Dendritic cell treated with granulocyte-macrophage colony-stimulating factor and Interleukin-4, amounts not matched to agents 40 ng/mL and 50 ng/mL, for 4 days (primary cell): Measurements from ENCODE around the gene ZNF750.

Source experiments
- H3K27ac Mint-ChIP-seq: one replicate; pipeline ENCODE4 v1.8.0; 2022; ENCODE audit warnings: mild to moderate bottlenecking, mixed read lengths
- H3K27me3 Mint-ChIP-seq: one replicate; pipeline ENCODE4 v1.8.0; 2022; ENCODE audit warnings: mild to moderate bottlenecking, mixed read lengths
- H3K36me3 Mint-ChIP-seq: one replicate; pipeline ENCODE4 v1.8.0; 2022; ENCODE audit warnings: low read depth, mixed read lengths
- H3K4me1 Mint-ChIP-seq: one replicate; pipeline ENCODE4 v1.8.0; 2022; ENCODE audit warnings: low read depth, mixed read lengths
- H3K4me3 Mint-ChIP-seq: one replicate; pipeline ENCODE4 v1.8.0; 2022; ENCODE audit warnings: mild to moderate bottlenecking, moderate library complexity, mixed read lengths
- H3K9me3 Mint-ChIP-seq: one replicate; pipeline ENCODE4 v1.8.0; 2022; ENCODE audit warnings: mixed read lengths
- intact Hi-C: fragments of 100-400 bp; cut with micrococcal nuclease; formaldehyde crosslinking; loops from one replicate; pipeline ENCODE4 v1.15.0; 2022

The ZNF750 gene

GRCh38 chr17:82800885-82801284 is 38.9 kb downstream of the ZNF750 start:
- intact Hi-C loops = no loop called here
- H3K27ac Mint-ChIP-seq = no peak overlapping the region

GRCh38 chr17:82799591-82799990 is 40.2 kb downstream of the ZNF750 start:
- Mint-ChIP-seq H3K36me3 (peaks cover 66% of the 10 kb centered on the region), H3K27me3 (no peaks in the 10 kb centered on the region), H3K9me3 (peaks cover 12% of the 10 kb centered on the region), H3K4me1 (no peaks in the 10 kb centered on the region), H3K27ac (no peak overlapping the region), H3K4me3 (no peak overlapping the region)
- intact Hi-C loops = no loop called here

More at GRCh38 chr17:82800885-82801284, 38.9 kb downstream of the ZNF750 start:
- no peaks in the 10 kb centered on the region for H3K27me3 Mint-ChIP-seq
- H3K4me1 Mint-ChIP-seq = no peaks in the 10 kb centered on the region
- peaks cover 12% of the 10 kb centered on the region for H3K9me3 Mint-ChIP-seq
- H3K4me3 Mint-ChIP-seq = no peak overlapping the region
- peaks cover 57% of the 10 kb centered on the region for H3K36me3 Mint-ChIP-seq

GRCh38 chr17:82798752-82799151 is 41.1 kb downstream of the ZNF750 start:
- Mint-ChIP-seq H3K4me1 (no peaks in the 10 kb centered on the region), H3K9me3 (peaks cover 12% of the 10 kb centered on the region), H3K36me3 (peaks cover 68% of the 10 kb centered on the region), H3K27me3 (no peaks in the 10 kb centered on the region), H3K4me3 (no peak overlapping the region), H3K27ac (no peak overlapping the region)
- intact Hi-C loops = no loop called here

GRCh38 chr17:82797061-82797460 is 42.8 kb downstream of the ZNF750 start:
- no peak overlapping the region for H3K27ac Mint-ChIP-seq
- H3K4me3 Mint-ChIP-seq = no peak overlapping the region
- peaks cover 67% of the 10 kb centered on the region for H3K36me3 Mint-ChIP-seq
- no peaks in the 10 kb centered on the region for H3K4me1 Mint-ChIP-seq
- H3K27me3 Mint-ChIP-seq = no peaks in the 10 kb centered on the region
- intact Hi-C loops = no loop called here
- peaks cover 12% of the 10 kb centered on the region for H3K9me3 Mint-ChIP-seq

GRCh38 chr17:82795615-82796014 is 44.2 kb downstream of the ZNF750 start:
- no peaks in the 10 kb centered on the region for H3K27me3 Mint-ChIP-seq
- H3K9me3 Mint-ChIP-seq = no peaks in the 10 kb centered on the region
- no peaks in the 10 kb centered on the region for H3K4me1 Mint-ChIP-seq
- intact Hi-C loops = no loop called here
- no peak overlapping the region for H3K27ac Mint-ChIP-seq
- no peak overlapping the region for H3K4me3 Mint-ChIP-seq
- H3K36me3 Mint-ChIP-seq = peaks cover 66% of the 10 kb centered on the region

- no peak overlapping the region for H3K27ac Mint-ChIP-seq
- no peaks in the 10 kb centered on the region for H3K27me3 Mint-ChIP-seq
- no peak overlapping the region for H3K4me3 Mint-ChIP-seq
- H3K4me1 Mint-ChIP-seq = no peaks in the 10 kb centered on the region
- H3K36me3 Mint-ChIP-seq = peaks cover 66% of the 10 kb centered on the region
- no peaks in the 10 kb centered on the region for H3K9me3 Mint-ChIP-seq
- intact Hi-C loops = no loop called here
Observed at GRCh38 chr17:82794781-82795482, 44.9 kb downstream of the ZNF750 start.

- intact Hi-C loops = no loop called here
- no peaks in the 10 kb centered on the region for H3K27me3 Mint-ChIP-seq
- H3K4me1 Mint-ChIP-seq = no peaks in the 10 kb centered on the region
- H3K27ac Mint-ChIP-seq = no peak overlapping the region
- peaks cover 67% of the 10 kb centered on the region for H3K36me3 Mint-ChIP-seq
- no peaks in the 10 kb centered on the region for H3K9me3 Mint-ChIP-seq
- no peak overlapping the region for H3K4me3 Mint-ChIP-seq
Observed at GRCh38 chr17:82793974-82794630, 45.7 kb downstream of the ZNF750 start.

- peaks cover 54% of the 10 kb centered on the region for H3K36me3 Mint-ChIP-seq
- no peak overlapping the region for H3K4me3 Mint-ChIP-seq
- no peak overlapping the region for H3K27ac Mint-ChIP-seq
- H3K9me3 Mint-ChIP-seq = no peaks in the 10 kb centered on the region
- no peaks in the 10 kb centered on the region for H3K4me1 Mint-ChIP-seq
- intact Hi-C loops = no loop called here
- H3K27me3 Mint-ChIP-seq = no peaks in the 10 kb centered on the region
Observed at GRCh38 chr17:82791532-82791931, 48.3 kb downstream of the ZNF750 start.

GRCh38 chr17:82790391-82790790 is 49.4 kb downstream of the ZNF750 start:
- H3K36me3 Mint-ChIP-seq = peaks cover 42% of the 10 kb centered on the region
- intact Hi-C loops = no loop called here
- no peaks in the 10 kb centered on the region for H3K27me3 Mint-ChIP-seq
- H3K27ac Mint-ChIP-seq = no peak overlapping the region
- no peaks in the 10 kb centered on the region for H3K9me3 Mint-ChIP-seq
- H3K4me3 Mint-ChIP-seq = no peak overlapping the region
- H3K4me1 Mint-ChIP-seq = no peaks in the 10 kb centered on the region

GRCh38 chr17:82789806-82790205 is 50.0 kb downstream of the ZNF750 start:
- Mint-ChIP-seq H3K27me3 (no peaks in the 10 kb centered on the region), H3K4me1 (no peaks in the 10 kb centered on the region), H3K27ac (no peak overlapping the region), H3K36me3 (peaks cover 36% of the 10 kb centered on the region), H3K9me3 (no peaks in the 10 kb centered on the region), H3K4me3 (no peak overlapping the region)
- intact Hi-C loops = no loop called here

- H3K27me3 Mint-ChIP-seq = no peaks in the 10 kb centered on the region
- H3K4me3 Mint-ChIP-seq = no peak overlapping the region
- no peak overlapping the region for H3K27ac Mint-ChIP-seq
- intact Hi-C loops = no loop called here
- H3K9me3 Mint-ChIP-seq = no peaks in the 10 kb centered on the region
- no peaks in the 10 kb centered on the region for H3K4me1 Mint-ChIP-seq
- H3K36me3 Mint-ChIP-seq = peaks cover 39% of the 10 kb centered on the region
Observed at GRCh38 chr17:82789051-82789592, 50.7 kb downstream of the ZNF750 start.

GRCh38 chr17:82788206-82789001 is 51.4 kb downstream of the ZNF750 start:
- Mint-ChIP-seq H3K4me3 (no peak overlapping the region), H3K36me3 (peaks cover 46% of the 10 kb centered on the region), H3K4me1 (no peaks in the 10 kb centered on the region), H3K27ac (no peak overlapping the region), H3K9me3 (no peaks in the 10 kb centered on the region), H3K27me3 (no peaks in the 10 kb centered on the region)
- intact Hi-C loops = no loop called here

- Mint-ChIP-seq H3K4me3 (no peak overlapping the region), H3K4me1 (peaks cover 8% of the 10 kb centered on the region), H3K27ac (no peak overlapping the region), H3K27me3 (peaks cover 4% of the 10 kb centered on the region), H3K9me3 (no peaks in the 10 kb centered on the region), H3K36me3 (peaks cover 57% of the 10 kb centered on the region)
- intact Hi-C loops = no loop called here
Observed at GRCh38 chr17:82787081-82787848, 52.6 kb downstream of the ZNF750 start.
